ENCODE results near the gene C11orf98.
"Not testable (repeated sequence)": the region's sequence is repeated elsewhere in the genome, so short reads cannot be mapped to it uniquely, and the experiment has no call there.

The C11orf98 gene

GRCh38 chr11:62648967-62649364 is 16.0 kb downstream of the C11orf98 start:
- DNase-seq: no peak

DNA sequence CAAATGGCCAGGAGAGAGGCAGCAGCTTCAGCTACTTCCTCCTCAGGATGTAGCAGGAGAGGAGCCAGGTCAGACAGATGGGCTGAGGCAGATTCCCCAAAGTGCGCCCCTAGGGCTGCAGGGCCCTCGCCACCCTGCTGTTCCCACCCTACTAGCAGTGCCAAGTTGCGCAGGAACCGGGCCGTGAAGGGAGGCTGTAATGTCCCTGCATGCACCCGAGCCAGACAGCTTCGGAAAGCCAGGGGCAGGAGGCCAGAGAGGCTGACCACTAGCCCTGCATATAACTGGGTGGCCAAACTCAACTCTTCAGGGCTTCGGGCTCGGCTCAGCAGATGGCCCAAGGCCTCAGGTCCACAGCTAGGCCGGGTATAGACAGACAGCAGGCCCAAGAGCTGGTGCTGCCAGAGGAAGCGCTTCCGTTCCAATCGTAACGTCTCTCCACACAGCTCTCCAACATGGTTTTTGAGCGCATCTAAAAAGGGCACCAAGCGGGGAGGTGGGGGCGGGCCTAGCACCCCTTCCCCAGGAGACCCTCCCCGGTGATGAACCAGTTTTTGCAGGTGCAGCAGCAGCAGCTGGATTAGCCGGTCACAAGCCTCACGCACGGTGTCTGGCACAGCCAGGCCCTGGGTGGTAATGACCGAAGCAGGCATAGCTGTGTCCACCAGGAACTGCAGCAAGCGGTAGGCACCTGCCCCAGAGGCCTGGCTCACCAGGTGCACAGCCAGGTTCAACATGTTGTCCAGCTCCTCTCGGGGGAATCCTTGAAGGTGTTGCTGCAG is 16.6 kb downstream of the C11orf98 start:
- no peak for DNase-seq

DNA sequence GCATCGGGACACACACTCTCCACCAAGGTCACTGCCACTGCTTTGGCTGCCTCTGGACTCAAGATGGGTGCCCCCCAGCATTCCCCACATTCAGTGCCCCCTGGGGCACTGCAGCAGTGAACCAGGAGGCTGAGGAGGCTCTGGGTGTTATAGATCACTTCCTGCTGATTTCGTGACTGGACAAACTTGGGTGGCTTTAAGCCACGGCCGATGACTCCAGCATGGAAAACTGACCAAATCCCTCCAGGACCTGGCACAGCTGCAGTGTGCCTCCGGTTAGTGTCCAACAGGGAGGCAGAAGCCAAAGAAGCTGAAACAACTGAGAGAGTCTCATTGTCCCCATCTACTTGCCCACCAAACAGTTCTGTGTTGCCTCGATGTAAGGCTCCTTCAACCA is 17.4 kb downstream of the C11orf98 start:
- no peak for DNase-seq

GRCh38 chr11:62646825-62647608 is 18.0 kb downstream of the C11orf98 start:
- DNase-seq: no peak

DNA sequence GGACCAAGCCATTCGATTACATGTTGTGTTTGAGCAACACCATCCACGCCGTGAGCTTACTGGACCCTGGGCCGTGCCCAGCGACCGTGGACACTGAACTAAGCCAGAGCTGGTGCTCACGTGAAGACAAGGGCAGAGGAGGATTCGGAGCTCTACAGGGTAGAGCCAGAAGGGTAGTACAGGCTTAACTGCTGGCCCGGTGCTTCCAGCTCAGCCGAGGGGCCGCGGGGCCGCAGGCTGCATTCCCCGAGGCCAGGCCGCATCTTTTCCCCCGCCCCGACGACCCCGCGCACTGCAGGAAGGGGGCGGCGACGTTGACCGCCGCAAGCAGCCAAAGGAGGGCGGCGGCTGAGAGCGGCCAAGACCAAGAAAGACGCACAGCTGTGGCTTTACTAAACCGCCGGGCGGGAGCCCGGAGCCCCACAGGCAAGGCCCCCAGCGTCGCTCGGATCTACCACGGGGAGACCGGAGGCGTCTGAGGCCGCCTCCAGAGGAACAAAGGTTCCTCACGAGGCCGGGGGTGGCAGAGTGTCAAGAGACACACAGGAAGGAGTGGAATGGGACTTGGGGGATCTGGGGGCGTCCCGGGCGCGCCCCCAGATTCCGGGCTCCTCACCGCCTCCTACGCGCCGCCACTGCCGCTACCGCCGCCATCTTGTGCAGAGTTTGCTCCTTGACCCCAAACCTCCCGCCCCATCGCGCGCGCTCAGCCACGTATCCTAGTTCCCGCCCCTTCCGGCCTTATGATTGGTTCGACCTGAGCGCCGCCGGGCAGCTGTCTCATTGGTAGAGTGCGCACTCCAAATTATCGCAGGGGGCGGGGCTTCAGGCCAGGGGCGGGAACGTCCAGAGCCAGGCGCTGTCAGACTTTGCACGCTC is 18.8 kb downstream of the C11orf98 start, which contains the start of gene GANAB:
Gene GANAB, minus strand, starts transcription at position 668 of the 879 bp plus-strand sequence. Its CDS starts 14 bp downstream, at position 654.
- peak; percentile 98 to 99 for DNase-seq

DNA sequence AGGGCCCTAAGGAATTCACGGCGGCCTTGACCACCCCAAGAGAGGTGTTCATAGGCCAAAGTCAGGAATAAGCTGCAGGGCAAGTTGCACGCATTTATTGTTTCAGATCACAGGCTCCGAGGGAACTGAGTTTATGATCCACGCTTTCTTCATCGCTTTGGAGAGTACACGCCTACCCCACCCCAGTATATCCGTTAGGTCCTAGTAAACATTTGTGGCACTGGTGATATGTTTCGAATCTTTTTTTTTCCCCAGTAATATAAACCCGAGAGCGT is 19.4 kb downstream of the C11orf98 start:
- DNase-seq: no peak

DNA sequence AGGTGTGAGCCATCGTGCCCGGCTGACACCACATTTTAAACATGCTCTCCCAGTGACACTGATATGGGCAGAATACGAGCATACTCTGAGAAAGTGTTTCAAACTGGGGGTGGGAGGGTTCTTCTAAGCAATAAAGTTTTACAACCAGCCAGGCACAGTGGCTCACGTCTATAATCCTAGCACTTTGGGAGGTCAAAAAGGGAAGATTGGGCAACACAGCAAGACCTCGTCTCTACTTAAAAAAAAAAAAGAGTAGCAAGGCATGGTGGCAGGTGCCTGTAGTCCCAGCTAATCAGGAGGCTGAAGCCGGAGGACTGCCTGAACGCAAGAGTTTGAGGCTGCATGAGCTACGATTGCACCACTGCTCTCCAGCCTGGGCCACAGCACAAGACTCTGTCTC is 20.8 kb downstream of the C11orf98 start:
- DNase-seq: no peak

- no peak for DNase-seq
Observed at GRCh38 chr11:62632492-62632891, 32.5 kb downstream of the C11orf98 start.

DNA sequence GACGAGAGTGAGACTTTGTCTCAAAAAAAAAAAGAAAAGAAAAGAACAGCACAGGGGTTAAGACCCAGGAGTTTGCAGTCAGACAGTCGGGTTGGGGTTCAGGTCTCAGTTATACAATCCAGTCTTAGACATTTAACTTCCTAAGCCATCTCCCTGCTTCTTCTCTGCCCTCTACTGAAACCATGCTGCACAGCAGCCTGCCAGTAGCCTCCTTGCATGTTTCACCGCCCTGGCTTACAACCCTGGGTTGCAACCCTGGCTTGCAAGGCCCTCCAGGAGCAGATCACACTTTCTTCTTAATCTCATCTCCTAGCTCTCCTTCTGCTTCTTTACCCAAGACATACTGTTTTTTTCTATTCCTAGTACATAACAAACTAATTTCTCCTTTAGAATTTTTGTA is 37.3 kb downstream of the C11orf98 start:
- DNase-seq: no peak

GRCh38 chr11:62622476-62623089 is 42.4 kb downstream of the C11orf98 start:
- DNase-seq: no peak

DNA sequence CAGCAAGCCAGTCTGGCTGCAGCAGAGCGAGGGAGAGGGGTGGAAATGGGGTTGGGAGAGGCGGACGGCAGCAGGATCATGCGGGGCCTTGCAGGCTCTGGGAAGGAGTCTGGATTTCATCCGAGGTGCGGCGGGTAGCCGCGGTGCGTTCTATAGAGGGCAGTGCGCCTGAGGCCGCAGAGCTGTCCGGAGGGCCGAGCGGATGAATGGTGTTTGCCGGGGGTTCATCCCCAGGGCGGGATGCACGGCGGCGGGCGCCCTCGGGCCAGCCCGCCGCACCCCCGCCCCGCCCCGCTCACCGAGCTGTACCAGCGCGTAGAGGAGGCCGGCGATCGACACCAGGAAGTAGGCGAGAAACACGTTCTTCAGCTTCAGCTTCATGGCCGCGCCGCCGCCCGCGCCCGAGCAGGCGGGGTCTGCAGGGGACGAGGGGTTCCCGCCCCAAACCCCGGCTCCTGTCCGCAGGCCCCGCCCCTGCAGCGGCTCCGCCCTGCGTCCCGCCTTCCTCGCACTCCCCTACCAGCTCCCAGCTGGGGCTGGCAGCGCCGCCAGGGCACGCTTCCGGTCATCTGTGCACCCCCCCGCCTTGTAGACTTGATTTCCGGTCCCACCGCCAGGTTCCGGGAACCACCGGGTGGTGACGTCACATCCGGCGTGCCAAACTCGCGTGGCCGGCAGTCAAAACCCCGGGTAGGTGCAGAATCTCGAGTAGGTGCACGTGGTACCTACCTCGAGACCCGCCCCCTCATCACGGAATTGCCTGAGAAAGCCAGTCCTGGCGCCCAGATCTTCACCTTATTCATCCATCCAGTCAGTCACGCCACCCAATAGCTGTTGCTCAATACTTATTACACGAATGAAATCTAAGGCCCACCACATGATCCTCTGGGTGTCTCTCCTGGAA is 43.2 kb downstream of the C11orf98 start, which contains the start of gene B3GAT3:
Gene B3GAT3, minus strand, starts transcription at position 420 of the 904 bp plus-strand sequence. Its CDS starts 39 bp downstream, at position 381.
- DNase-seq: peak; percentile 97 to 99

- no peak for DNase-seq
Observed at GRCh38 chr11:62621027-62621566, 43.9 kb downstream of the C11orf98 start.

DNA sequence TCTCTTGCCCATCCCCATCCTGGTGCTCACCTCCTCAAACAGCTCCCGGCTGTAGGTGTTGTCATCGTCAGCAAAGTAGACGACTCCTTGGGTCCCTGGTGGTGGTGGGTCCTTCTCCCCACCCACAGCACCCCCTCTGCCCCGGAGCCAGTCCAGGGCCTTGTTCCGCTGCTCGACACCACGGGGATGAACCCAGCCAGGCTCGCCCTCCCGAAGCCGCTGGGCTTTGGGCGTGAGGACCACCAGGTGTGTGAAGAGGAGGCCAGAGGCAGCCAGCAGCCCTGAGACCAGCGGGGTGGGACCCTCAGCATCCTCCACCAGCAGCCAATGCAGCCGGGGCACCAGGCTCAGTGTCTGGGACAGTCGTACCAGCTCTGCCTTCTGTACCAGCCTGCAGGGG is 48.1 kb downstream of the C11orf98 start:
- not testable (repeated sequence) for DNase-seq

DNA sequence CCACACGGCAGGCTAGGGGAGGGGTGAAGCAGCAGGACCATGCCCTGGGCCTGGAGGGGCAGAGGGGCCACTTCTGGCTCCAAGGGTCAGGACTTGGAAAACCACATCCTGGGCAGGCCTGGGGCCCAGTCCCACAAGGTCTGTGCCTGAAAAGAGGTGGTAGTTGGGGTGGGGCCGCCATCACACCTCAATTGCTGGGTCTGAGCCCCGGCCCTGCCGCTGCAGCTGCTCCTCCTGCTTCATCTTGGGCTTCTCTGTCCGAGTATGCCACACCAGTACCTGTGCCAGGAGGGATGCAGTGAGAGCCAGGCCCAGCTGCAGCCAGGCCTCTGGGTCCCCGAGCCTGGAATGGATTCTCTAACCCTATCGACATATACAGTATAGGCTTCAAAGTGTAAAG is 49.5 kb downstream of the C11orf98 start:
- no peak for DNase-seq

GRCh38 chr11:62614275-62614674 is 50.7 kb downstream of the C11orf98 start:
- DNase-seq: no peak

- DNase-seq: no peak
Observed at GRCh38 chr11:62613291-62613778, 51.7 kb downstream of the C11orf98 start.
